K562 (cell line): ENCODE data around the gene DTX1. TPM values are rescaled to one million over a fixed set of nuclear protein-coding genes. Genes with fewer than 3 reads are reported as not detected.

Experiments used
- ATAC-seq: fragments of 200-7000 bp; cut with Tn5 transposase; 3 replicates; pipeline ENCODE4 v1.9.1; 2020; ENCODE audit warnings: moderate library complexity
- BruUV-seq: library from RNA; stranded (reverse); fragments of 400-500 nt; replicated peaks from 2 replicates; lab custom pipeline; 2021; lab: Mats Ljungman, UMichigan
- CTCF ChIA-PET: fragments of 300-600 bp; formaldehyde crosslinking; extraction: SDS; loops from one replicate; lab custom pipeline; 2021; ENCODE audit warnings: low intra/inter-chr PET ratio; lab: Yijun Ruan, JAX
- POLR2A ChIA-PET: fragments of 300-600, 350-650 bp; sonication (Branson Sonifier 250); formaldehyde crosslinking; extraction: SDS; loops from one replicate; lab custom pipeline; 2021; ENCODE audit warnings: antibody characterized with exemption, inconsistent platforms; lab: Yijun Ruan, JAX
- DNase-seq, 4 experiments: peaks; one replicate each; pipeline versions ENCODE4 v3.0.0 to v3.0.0-alpha.2; 2011 to 2018; ENCODE audit warnings: low spot score in 3 of 4, mixed read lengths in 3 of 4; ENCODE audit errors: extremely low read depth in 1 of 4
- FAIRE-seq: peaks from 2 replicates; lab custom pipeline; 2011; peaks lifted over from hg19 to GRCh38; lab: Jason Lieb, UNC
- H2AFZ ChIP-seq: 2 replicates; pipeline ENCODE4 v1.6.0; 2011; ENCODE audit warnings: low read depth, low read length, control low read depth, inconsistent platforms
- H3K27ac ChIP-seq: fragments of 200-600 bp; 3 replicates; pipeline ENCODE4 v1.8.0; 2011; ENCODE audit warnings: low read depth, mild to moderate bottlenecking, control low read depth, inconsistent platforms, low read length, moderate library complexity, mixed read lengths; ENCODE audit errors: extremely low read depth
- H3K27me3 ChIP-seq, 2 experiments: fragments of 300-600 bp in 1 of 2; 2 replicates in 1 of 2; 3 replicates in 1 of 2; pipeline versions ENCODE4 v1.6.0 to v1.8.0; 2011; ENCODE audit warnings: inconsistent platforms in 2 of 2, low read length in 2 of 2, mild to moderate bottlenecking in 1 of 2, mixed read lengths in 1 of 2, moderate library complexity in 1 of 2; ENCODE audit not compliant: control insufficient read depth in 2 of 2, insufficient read depth in 2 of 2
- H3K36me3 ChIP-seq: fragments of 300-600 bp; 3 replicates; pipeline ENCODE4 v1.8.0; 2011; ENCODE audit warnings: mild to moderate bottlenecking, low read length, inconsistent platforms; ENCODE audit not compliant: control insufficient read depth, insufficient read depth
- H3K4me1 ChIP-seq, 2 experiments: fragments of 200-600 bp in 1 of 2; replicated peaks in 1 of 2; 2 replicates in 1 of 2; 3 replicates in 1 of 2; pipeline versions ENCODE4 v1.5.1 to v1.8.0; 2011; ENCODE audit warnings: inconsistent platforms in 2 of 2, low read length in 2 of 2, mild to moderate bottlenecking in 1 of 2, mixed read lengths in 1 of 2, moderate library complexity in 1 of 2; ENCODE audit not compliant: control insufficient read depth in 2 of 2, insufficient read depth in 2 of 2
- H3K4me2 ChIP-seq: 2 replicates; pipeline ENCODE4 v1.6.1; 2011; ENCODE audit warnings: low read length, control low read depth, inconsistent platforms, mixed read lengths; ENCODE audit not compliant: insufficient read depth
- H3K4me3 ChIP-seq: fragments of 200-600 bp; sonication (generic), shearing (Covaris generic); 2 replicates; pipeline ENCODE4 v1.5.1; 2016; ENCODE audit warnings: control low read depth, inconsistent platforms
- H3K79me2 ChIP-seq: fragments of 200-600 bp; 3 replicates; pipeline ENCODE4 v1.8.0; 2011; ENCODE audit warnings: low read length, inconsistent platforms; ENCODE audit not compliant: control insufficient read depth, insufficient read depth
- H3K9ac ChIP-seq, 2 experiments: 2 replicates each; pipeline versions ENCODE4 v1.6.0 to v1.6.1; 2011; ENCODE audit warnings: low read depth in 2 of 2, low read length in 2 of 2, control low read depth in 1 of 2, inconsistent platforms in 1 of 2, mild to moderate bottlenecking in 1 of 2, mixed read lengths in 1 of 2; ENCODE audit not compliant: insufficient read depth in 1 of 2
- H3K9me1 ChIP-seq: one replicate; pipeline ENCODE4 v1.6.0; 2011; ENCODE audit warnings: inconsistent platforms, mild to moderate bottlenecking, low read length, moderate library complexity; ENCODE audit not compliant: control insufficient read depth, insufficient read depth
- H3K9me3 ChIP-seq: replicated peaks from 2 replicates; pipeline ENCODE4 v1.5.1; 2011; ENCODE audit warnings: low read depth, low read length, inconsistent platforms; ENCODE audit not compliant: control insufficient read depth, insufficient read depth
- H4K20me1 ChIP-seq: replicated peaks from 2 replicates; pipeline ENCODE4 v1.6.1; 2011; ENCODE audit warnings: low read length, inconsistent platforms, mixed read lengths; ENCODE audit not compliant: control insufficient read depth, insufficient read depth
- CHCHD3 ChIP-seq: fragments of 250-450 bp; sonication (Bioruptor Pico); IDR thresholded peaks from 2 replicates; pipeline ENCODE4 v2.1.2; 2022; ENCODE audit warnings: mild to moderate bottlenecking
- EZH2 ChIP-seq: IDR thresholded peaks from 2 replicates; pipeline ENCODE4 v1.6.1; 2012; ENCODE audit warnings: low read depth, mild to moderate bottlenecking, inconsistent platforms, low read length, borderline replicate concordance
- POLR2AphosphoS2 ChIP-seq: IDR thresholded peaks from 2 replicates; pipeline ENCODE4 v1.6.1; 2012; ENCODE audit warnings: low read length, improper control_type of control experiment
- POLR2AphosphoS5 ChIP-seq: IDR thresholded peaks from 2 replicates; pipeline ENCODE4 v1.6.1; 2011; ENCODE audit warnings: mild to moderate bottlenecking, low read depth, low read length, moderate library complexity; ENCODE audit not compliant: control insufficient read depth, insufficient read depth
- PTRF ChIP-seq: fragments of 450-650 bp; IDR thresholded peaks from 2 replicates; pipeline ENCODE4 v1.6.1; 2016; ENCODE audit warnings: mild to moderate bottlenecking, missing genetic modification characterization, missing compliant biosample characterization
- ZBTB5 ChIP-seq: fragments of 450-650 bp; IDR thresholded peaks from 2 replicates; pipeline ENCODE4 v1.6.1; 2017; ENCODE audit warnings: antibody characterized with exemption
- ZNF263 ChIP-seq: sonication (generic); formaldehyde crosslinking; IDR thresholded peaks from 2 replicates; pipeline ENCODE4 v1.8.0; 2022; ENCODE audit warnings: mild to moderate bottlenecking, missing genetic modification reagents, borderline replicate concordance
- ZNF75A ChIP-seq: fragments of 450-650 bp; formaldehyde crosslinking; IDR thresholded peaks from 2 replicates; pipeline ENCODE4 v1.4.0; 2020; ENCODE audit warnings: mild to moderate bottlenecking
- ZNF830 ChIP-seq: fragments of 250-450 bp; sonication (Bioruptor Pico); IDR thresholded peaks from 2 replicates; pipeline ENCODE4 v1.5.0; 2021; ENCODE audit warnings: mild to moderate bottlenecking
- WGBS: fragments of 100-300 bp; shearing (Covaris generic); methylation state at CpG from one replicate; pipeline ENCODE4 v1.1.6; 2016; ENCODE audit warnings: low coverage, mixed read lengths; ENCODE audit not compliant: insufficient coverage; ENCODE audit errors: missing lambda C conversion rate; 5-methylcytosine and 5-hydroxymethylcytosine counted together
- in situ Hi-C: fragments of 300-500 bp; cut with MboI; formaldehyde crosslinking; loops from 4 replicates; pipeline ENCODE4 v1.15.0; 2018; ENCODE audit warnings: inconsistent platforms, mixed read lengths
- intact Hi-C: fragments of 100-400 bp; cut with micrococcal nuclease; formaldehyde crosslinking; loops from 2 replicates; pipeline ENCODE4 v1.14.2; 2022
- polyA plus RNA-seq, 8 experiments: library from polyadenylated mRNA; depleted of rRNA in 4 of 8; stranded (reverse) in 5 of 8; unstranded in 3 of 8; fragments of >200 nt; fragmentation: Nextera tagmentation in 2 of 8; fragmentation: Illumina TruSeq in 1 of 8; extraction: Ambion mirVana in 2 of 8; extraction: Trizol in 1 of 8; gene quantifications; 2 replicates each; pipeline versions ENCODE4 v1.2.1 to v1.2.3, GENCODE V29; 2011 to 2014; ENCODE audit warnings: inconsistent platforms in 1 of 8, missing spikeins in 1 of 8
- total RNA-seq, 7 experiments: library from RNA; depleted of rRNA in 6 of 7; stranded (reverse); fragments of >200 nt in 6 of 7; fragmentation: Illumina TruSeq in 2 of 7; extraction: Trizol in 2 of 7; gene quantifications; 2 replicates each; pipeline versions ENCODE4 v1.2.1 to v1.2.3, GENCODE V29; 2011 to 2021; ENCODE audit warnings: low replicate concordance in 1 of 7

The DTX1 gene
- total and polyA plus RNA-seq, 9 of the 15 experiments (the other 6 are each of a cell fraction or from before 2014, with no cell fraction given): not detected

GRCh38 chr12:113138826-113139225 is 82.3 kb downstream of the DTX1 start:
- DNase-seq (no peak), FAIRE-seq (no peak), ATAC-seq (no peak)
- Histone ChIP-seq H4K20me1 (peaks cover 10% of the 10 kb centered on the region), H3K4me2 (no peak overlapping the region), H3K9me1 (no peaks in the 10 kb centered on the region), H3K4me3 (no peak overlapping the region), H3K36me3 (no peaks in the 10 kb centered on the region), H3K79me2 (no peaks in the 10 kb centered on the region), H2AFZ (no peak overlapping the region), H3K27me3 (no peaks in the 10 kb centered on the region), H3K27ac (no peak overlapping the region), H3K9ac (no peak overlapping the region), H3K9me3 (no peaks in the 10 kb centered on the region), H3K4me1 (peaks cover 8 to 23% of the 10 kb centered on the region in 2 experiments)
- intact Hi-C loops: no loop called here
- no peak for TF ChIP-seq ZNF75A
- no peak for TF ChIP-seq POLR2AphosphoS5
- no peak for TF ChIP-seq ZNF830 (CRISPR knock-in tag)
- no peak for TF ChIP-seq CHCHD3 (CRISPR knock-in tag)
- TF ChIP-seq POLR2AphosphoS2: no peak
- no peak for TF ChIP-seq EZH2
- no peak for TF ChIP-seq ZBTB5
- no peak for TF ChIP-seq ZNF263 (CRISPR knock-in tag)
- TF ChIP-seq PTRF: no peak
- WGBS: 7% methylated on average over 3 of the region's 3 CpGs
- POLR2A ChIA-PET: interaction anchor here (1.4 kb wide), 1 partner anchor 19 kb away, joined by 3 read pairs; no protein-coding TSS in a partner anchor
- BruUV-seq: no TSS peak
- in situ Hi-C loops: no loop called here
- CTCF ChIA-PET: no interaction called here
